Measurements from ENCODE around the gene CPED1. TPM values are rescaled to one million over a fixed set of nuclear protein-coding genes. Genes with fewer than 3 reads are reported as not detected.
"Not testable (repeated sequence)": the region's sequence is repeated elsewhere in the genome, so short reads cannot be mapped to it uniquely, and the experiment has no call there.

The CPED1 gene
- total RNA-seq, 1 donor from 2014 or later: 34.6 TPM

DNA sequence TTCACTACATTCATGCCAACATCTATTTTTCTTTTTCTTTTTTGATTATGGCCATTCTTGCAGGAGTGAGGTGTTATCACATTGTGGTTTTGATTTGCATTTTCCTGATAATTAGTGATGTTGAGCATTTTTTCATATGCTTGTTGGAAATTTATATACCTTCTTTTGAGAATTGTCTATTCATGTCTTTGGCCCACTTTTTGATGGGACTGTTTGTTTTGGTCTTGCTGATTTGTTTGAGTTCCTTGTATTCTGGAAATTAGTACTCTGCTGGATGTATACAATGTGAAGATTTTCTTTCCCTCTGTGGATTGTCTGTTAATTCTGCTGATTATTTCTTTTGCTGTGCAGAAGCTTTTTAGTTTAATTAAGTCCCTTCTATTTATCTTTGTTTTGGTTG is 48.3 kb downstream of the CPED1 start:
- DNase-seq (ENCODE audit: low spot score); ATAC-seq: not testable (repeated sequence)

DNA sequence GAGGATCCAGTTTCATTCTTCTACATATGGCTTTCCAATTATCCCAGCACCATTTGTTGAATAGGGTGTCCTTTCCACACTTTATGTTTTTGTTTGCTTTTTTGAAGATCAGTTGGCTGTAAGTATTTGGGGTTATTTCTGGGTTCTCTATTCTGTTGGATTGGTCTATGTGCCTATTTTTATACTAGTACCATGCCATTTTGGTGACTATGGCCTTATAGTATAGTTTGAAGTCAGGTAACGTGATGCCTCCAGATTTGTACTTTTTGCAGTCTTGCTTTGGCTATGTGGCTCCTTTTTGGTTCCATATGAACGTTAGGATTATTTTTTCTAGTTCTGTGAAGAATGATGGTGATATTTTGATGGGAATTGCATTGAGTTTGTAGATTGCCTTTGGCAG is 48.8 kb downstream of the CPED1 start:
- DNase-seq (ENCODE audit: low spot score); ATAC-seq: not testable (repeated sequence)

DNA sequence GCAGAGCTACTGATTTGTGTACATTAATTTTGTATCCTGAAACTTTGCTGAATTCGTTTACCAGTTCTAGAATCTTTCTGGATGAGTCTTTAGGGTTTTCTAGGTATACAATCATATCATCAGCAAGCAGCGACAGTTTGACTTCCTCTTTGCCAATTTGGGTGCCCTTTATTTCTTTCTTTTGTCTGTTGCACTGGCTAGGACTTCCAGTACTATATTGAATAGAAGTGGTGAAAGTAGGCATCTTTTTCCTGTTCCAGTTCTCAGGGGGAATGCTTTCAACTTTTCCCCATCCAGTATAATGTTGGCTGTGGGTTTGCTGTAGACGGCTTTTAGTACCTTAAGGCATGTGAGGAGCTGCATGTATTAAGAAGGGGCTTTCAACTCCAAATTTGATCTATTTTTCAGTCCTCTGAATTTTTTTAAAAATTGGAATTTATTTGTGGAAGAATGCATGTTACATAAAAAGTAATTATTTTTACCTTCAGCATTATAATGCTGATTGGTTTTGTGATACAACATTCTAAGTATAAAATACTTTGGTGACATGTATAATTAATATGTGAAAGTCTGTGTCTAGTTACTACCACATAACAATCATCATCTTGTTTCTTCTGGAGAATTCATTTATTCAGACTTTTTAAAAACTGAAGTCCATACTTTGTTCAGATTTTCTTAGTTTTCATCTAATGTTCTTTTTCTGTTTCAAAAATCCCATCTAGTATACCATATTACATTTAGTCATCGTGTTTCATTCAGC is 49.6 kb downstream of the CPED1 start:
- ATAC-seq (no peak), DNase-seq (ENCODE audit: low spot score) (no peak)

DNA sequence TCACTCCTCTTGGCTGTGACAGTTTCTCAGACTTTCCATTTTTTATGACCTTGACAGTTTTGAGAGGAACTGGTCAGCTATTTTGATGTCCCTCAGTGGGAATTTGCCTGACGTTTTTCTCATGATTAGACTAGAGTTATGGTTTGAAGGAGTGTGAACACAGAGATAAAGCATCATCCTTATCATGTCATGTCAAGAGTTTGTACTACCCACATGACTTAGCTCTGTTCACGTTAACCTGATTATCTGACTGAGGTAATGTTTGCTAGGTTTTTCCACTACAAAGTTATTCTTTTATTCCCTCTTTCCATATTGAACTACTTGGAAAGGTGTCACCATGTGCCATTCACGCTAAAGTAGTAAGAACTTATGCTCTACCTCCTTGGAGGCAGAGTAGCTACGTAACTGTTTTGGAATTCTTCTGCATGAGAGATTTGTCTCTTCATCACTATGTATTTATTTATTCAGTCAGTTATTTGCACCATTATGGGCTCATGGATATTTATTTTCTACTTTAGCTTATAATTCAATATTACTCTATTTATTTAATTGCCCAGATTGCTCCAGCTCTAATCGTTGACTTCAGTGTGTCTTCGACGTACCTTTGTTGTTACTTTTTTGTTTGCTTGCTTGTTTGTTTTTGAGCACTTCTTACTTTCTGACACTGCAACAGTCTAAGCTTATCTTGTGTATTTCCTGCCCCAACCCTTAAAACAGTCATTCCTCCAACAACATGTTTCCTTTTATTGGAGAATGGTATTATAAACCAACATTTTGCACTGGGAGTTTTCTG is 50.4 kb downstream of the CPED1 start:
- DNase-seq (ENCODE audit: low spot score) (no peak), ATAC-seq (no peak)

DNA sequence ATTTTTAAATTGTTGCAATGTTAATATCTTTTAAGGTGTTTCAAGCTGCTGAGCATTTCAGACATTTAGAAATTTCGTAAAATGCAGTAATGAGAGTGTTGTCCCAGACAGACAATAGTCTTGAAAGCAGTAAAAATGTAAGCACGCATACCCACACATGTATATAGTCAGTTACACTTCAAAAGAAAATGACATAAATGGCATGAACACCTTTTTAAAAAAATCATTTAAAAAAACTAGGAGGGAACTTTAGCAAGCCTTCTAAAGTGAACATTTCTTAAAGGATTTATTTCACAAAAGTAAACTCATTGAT is 51.0 kb downstream of the CPED1 start:
- DNase-seq (ENCODE audit: low spot score): no peak
- no peak for ATAC-seq

DNA sequence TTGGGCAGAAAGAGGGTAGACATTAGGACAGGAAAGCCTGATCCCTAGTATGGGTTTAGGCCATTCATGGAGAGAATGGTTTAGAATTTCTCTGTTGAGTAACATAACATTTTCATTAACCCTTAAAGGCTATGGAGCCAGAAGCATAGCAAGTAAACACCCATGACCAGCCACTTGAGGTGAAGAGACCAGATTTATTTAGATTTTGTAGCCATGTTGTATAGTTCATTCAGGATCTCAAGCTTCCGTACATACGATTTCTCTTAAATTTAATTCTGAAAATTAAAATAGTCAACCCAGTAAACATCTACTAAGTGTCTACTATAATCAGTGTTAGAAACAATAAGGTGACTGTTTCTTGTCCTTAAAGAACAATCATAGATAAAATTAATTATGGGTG is 51.5 kb downstream of the CPED1 start:
- ATAC-seq (no peak), DNase-seq (ENCODE audit: low spot score) (no peak)

DNA sequence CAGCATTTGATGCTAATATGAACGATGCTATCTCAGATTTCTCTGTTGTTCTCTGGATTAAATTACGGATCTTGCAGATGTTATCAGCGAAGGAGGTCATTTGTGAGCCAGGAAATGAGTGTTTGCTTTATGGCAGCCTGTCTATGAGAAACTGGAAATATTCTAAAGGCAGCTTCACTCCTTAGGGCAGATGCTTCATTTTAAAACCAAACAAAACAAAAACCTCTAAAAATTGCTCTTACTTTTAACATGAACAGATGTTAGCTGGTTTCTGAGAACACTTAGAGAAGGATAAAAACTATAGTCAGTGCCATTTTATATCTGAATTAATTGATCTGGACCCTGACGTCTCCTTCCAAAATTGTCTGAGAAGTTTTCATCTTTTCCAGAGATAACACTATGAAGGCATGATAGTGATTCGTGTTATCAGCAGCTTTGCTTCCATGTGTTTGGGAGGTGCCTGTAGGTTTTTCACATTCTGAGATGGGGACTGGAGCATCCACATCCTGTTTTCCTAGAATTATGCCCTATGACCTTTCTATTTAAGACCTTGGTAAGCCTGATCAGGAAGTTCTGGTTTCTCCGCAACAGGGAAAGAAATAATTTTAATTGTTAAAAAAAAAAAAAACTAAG is 53.1 kb downstream of the CPED1 start:
- no peak for ATAC-seq
- DNase-seq (ENCODE audit: low spot score): no peak

DNA sequence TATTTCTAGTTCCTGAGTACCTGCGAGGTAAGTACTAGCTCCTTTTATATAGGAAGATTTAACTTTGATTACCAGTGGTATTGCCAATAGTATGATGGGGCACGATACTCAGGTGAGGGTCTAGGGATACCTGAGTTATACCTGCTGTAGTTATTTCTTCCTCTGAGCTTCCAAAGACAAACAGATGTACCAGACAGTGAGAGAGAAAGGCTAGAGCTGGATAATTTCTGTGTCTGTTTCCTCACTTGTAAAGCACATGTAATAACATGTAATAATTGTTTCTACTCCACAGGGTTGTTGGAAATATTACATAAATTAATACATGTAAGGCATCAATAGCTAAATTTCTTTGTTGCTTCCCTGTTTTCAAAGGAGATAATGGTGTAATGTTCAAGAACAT is 53.7 kb downstream of the CPED1 start:
- ATAC-seq (no peak), DNase-seq (ENCODE audit: low spot score) (no peak)

DNA sequence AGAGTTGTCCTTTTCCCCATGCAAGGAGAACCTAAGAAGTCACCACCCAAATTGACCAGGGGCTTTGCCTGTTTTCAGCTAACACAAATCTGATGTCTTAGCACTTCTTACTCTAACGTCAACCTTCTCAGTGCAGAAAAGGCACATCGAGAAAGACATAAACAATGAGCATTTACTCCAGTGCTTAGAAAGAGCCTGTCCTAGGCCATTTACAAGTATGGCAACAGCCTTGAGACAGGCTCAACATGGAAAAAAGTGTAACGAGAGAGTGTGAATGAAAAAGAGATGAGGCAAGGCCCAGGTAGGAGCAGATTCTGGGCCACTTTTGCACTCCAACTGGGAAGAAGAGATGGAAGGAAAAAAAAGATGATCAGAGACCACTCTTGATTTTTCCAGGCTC is 54.4 kb downstream of the CPED1 start:
- ATAC-seq (no peak), DNase-seq (ENCODE audit: low spot score) (no peak)

DNA sequence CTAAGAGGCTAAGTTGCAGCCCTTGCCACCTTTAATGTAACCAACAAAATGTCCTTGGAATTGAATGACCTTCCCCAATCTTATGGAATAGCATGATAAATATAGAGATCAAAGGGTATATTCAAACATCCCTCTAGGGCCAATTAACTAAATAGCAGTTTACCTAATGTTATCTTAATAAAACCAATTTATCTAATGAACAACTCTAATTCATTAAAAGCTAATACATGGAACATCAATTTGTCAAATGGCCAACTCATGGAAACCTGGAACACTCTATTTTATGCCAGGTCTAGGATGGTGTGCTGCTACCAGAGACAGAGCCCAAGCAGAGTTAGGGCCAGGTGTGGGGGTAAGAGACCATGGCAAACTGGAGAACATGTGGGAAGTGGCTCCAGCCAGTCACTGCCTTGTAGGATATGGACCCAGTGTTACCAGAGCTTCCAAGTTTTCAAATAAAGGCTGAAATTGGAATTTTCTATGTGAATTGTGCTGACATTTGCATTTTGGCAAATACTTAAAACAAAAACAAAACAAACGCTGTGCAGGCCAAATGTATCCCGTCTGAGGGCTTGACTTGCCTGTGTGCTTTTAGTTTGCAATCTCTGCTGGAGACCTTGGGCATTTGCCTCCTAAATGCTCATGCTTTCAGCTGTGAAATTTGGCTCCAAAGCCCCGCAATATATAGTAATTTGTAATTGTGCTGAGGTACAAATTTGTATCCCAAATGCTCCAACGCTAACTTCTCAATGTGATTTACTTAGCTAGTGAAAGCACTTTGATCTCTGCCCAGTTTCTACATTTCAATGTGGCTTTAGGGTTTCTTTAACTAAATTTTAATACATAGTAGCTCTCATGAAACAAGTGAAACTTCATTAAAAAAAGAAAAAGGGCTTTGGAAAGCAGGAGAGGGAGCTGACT is 55.1 kb downstream of the CPED1 start:
- DNase-seq (ENCODE audit: low spot score): no peak
- ATAC-seq: peak; percentile 65

DNA sequence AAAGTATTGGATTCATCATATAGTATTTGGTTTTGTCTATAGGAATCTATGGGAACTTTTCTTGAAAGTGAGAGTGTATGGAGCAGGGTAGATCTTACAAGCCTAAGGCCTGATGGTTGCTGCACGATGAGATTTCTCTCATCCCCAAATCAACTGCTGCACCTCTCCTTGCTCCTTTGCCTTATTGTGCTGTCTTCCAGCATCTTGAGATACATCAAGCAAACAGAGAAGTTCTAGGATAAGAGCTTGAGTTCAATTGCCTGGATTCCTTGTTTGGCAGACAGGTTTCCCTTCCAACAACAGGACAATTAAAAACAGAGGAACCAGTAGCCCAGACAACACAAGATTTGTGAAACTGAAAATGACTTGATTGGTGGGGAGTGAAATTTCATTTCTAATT is 56.6 kb downstream of the CPED1 start:
- ATAC-seq (peak; percentile 33), DNase-seq (ENCODE audit: low spot score) (no peak)

DNA sequence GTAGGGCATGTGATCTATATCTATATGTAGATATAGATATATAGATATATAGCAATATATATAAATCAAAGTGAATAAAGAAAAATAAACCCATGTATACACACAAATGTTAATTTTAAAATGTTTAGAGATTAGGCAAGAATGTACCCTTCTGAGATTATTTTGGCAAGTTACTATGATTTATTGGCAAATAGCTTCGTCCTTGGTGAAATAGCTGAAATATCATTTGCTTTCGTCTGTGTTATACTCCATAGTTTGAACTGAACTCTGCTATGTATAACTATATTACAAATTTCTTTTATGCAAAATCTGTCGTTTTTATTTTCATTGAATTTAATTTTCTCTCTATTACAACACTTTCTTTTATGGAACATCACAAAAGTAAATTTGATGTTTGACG is 57.5 kb downstream of the CPED1 start:
- DNase-seq (ENCODE audit: low spot score) (no peak), ATAC-seq (peak; percentile 42)

DNA sequence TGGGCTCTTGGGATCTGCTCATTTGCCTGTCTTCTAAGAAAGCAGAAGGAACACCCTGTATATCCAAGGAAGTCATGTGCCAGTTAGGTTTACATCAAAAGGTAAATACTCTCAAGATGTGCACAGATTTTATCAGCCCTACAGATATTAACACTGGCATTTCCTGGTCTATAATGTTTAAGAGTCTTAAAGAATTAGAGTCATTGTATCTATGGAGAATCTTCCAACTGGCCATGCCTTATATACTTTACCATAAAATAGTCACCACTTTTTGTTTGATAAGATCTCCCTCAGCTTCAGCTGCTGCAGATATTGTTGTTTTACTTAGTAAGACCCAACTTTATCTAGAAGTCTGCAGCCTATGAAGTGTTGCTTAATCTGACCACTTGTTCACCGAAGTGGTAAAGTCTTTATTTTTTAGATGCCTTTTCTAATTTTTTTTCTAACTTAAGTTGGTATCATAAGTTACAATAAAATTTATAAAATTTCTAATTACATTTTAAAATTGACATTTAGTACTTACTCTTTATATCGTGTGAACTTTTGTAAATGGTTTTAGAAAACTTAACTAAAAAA is 58.5 kb downstream of the CPED1 start:
- no peak for DNase-seq (ENCODE audit: low spot score)

DNA sequence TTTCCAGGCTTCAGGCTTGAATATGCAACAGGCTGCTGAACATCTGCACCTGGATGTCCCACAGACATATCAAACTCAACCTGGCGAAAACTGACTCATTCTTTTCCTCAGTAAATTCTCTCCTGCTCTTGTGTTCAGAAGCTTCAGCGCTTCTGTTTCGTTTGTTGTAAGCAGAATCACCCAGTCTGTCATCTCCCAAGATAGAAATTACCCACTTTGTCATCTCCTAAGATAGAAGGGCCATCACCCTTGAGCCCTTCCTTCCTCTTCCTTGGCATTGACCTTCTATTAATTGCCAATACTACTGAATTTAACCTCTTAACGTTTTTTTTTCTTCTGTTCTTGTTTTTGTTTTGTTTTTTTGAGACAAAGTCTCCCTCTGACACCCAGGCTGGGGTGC is 59.7 kb downstream of the CPED1 start:
- DNase-seq (ENCODE audit: low spot score) (no peak), ATAC-seq (no peak)

More for the DNA sequence above, 58.5 kb downstream of the CPED1 start:
- ATAC-seq: no peak

DNA sequence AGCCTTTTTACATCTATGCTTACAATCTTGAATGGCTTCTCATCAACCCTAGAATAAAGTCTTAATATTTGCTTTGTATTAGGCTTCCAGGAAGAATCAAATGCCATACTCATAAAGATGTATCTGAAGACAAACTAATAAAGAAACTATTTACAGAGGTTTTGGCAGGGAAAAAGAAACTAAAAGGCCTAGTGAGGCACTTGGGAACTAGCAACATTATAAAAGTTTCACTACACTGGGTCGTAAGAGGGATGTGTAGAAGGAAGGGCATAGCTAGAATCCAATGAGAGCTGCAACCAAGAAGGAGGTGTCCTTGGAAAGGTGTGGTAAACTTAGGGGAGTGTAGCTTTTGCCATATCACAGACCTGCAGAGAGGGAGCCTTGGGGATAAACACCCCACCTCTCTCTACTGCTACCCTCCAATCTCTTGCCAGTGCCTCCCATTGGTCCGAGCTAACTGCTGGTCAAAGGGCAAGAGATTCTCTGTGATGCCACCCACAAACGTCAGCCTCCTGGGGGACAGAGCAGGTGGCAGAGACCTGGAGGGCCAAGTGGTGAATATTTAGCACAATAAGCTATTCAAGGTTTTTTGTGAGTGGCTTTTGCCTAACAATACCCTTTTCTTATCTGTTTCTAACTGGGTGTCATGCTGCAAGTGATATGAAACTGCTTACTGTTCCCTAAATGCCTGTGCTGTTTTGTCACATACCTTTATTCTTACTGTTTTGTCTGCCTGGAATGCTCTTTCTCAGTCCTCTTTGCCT is 60.7 kb downstream of the CPED1 start:
- DNase-seq (ENCODE audit: low spot score): no peak
- ATAC-seq: peak; percentile 19

DNA sequence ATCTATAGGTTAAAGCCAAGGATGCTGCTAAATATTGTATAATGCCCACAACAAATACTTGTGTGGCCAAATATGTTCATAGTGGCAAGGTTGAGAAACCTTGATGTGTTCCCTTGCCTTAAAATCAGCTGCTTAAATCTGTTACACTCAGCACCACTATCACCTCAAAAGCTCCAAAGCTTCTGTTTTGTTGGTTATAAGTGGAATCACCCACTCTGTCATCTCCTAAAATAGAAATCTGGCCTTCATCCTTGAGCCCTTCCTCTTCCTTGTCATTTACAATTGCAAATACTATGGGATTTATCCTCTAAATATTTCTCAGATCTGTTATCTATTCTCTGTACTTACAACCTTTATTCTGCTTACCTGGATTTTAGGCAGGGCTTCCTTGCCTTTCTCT is 61.4 kb downstream of the CPED1 start:
- ATAC-seq (no peak), DNase-seq (ENCODE audit: low spot score) (no peak)

DNA sequence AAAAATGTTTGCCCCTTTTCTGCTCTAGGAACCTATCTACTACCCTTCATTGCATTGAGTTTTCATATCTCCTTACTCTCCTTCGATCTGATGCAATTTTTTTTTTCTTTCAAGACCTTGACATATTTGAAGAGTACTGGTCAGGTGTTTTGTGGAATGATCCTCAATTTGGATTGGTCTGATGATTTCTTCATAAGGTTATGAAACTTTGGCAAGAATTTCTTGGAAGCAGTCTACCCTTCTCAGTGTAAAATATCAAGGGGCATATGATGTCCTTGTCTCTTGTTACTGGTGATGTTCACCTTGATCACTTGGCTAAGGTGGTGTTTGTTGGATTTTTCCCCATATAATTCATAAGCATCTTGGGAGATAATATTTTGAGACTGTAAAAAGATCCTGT is 64.7 kb downstream of the CPED1 start:
- DNase-seq (ENCODE audit: low spot score): no peak
- no peak for ATAC-seq

DNA sequence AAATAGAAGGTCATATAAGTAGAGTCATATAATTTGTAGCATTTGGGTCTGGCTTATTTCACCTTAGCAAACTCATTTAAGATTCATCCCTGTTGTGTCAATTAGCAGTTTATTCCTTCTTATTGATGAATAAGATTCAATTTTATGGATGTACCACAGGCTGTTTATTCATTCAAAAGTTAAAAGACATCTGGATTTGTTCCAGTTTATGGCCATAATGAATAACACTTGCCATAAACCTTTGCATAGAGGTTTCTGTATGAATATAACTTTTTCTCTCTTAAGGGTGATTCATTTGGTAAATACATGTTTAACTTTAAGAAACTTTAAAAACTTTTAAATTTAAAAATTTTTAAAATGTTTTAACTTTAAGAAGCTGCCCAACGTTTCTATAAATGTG is 66.4 kb downstream of the CPED1 start:
- ATAC-seq (no peak), DNase-seq (ENCODE audit: low spot score) (no peak)

DNA sequence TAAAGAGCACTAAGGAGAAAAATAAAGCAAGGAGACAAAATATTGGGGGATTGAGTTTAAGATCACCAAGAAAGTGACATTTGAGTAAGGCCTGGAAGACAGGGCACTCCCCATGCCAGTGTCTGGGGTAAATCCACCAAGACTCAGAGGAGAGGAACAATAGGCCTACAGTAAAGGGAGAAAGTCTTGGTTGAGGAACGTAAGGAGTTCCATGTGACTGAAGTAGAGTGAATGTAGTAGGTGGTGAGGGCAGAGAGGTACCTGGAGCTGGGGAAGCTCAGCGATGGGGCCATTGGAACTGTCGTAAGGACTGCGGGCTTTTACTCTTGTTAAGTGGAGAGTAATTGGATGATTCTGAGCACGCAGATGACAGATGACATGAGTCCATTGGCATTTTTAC is 69.4 kb downstream of the CPED1 start:
- no peak for ATAC-seq
- DNase-seq (ENCODE audit: low spot score): no peak

DNA sequence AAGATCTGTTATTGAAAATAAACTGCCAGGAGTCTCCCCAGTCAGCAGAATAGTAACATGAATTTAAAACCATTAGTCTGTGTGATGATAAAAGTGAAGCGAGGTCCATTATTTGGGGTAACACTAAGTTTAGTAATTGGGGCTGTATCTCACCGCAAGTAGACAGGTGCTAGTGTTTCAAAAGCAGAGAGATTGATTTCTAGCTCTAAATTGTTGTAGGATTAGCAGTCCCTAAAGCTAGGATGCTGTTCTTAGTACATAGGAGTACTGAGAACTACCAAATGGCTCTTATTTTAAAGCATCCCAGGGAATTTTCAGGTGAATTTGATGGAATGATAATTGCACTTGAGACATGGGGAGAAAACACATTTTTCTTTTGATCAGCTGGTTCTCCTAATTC is 70.5 kb downstream of the CPED1 start:
- no peak for ATAC-seq
- DNase-seq (ENCODE audit: low spot score): no peak

Measured in left lobe of liver (tissue), 2 donors.